ENCODE results near the gene PPM1A.
"Not testable (repeated sequence)": the region's sequence is repeated elsewhere in the genome, so short reads cannot be mapped to it uniquely, and the experiment has no call there.

The PPM1A gene

GRCh38 chr14:60313093-60313492 lies 64.1 kb downstream of the PPM1A start:
- DNase-seq (ENCODE audit: low read depth): no peak
- no peak for TF ChIP-seq CTCF (IDR thresholded peaks at IDR 0.05; ENCODE audit: insufficient read depth, low read depth, low read length, missing control alignments)
- H3K4me3 ChIP-seq (ENCODE audit: low read length): no peak overlapping the region

- no peak for TF ChIP-seq CTCF (IDR thresholded peaks at IDR 0.05; ENCODE audit: insufficient read depth, low read depth, low read length, missing control alignments)
- no peak for DNase-seq (ENCODE audit: low read depth)
- no peak overlapping the region for H3K4me3 ChIP-seq (ENCODE audit: low read length)
These were observed 66.4 kb downstream of the PPM1A start for GRCh38 chr14:60315196-60315990.

GRCh38 chr14:60317609-60318008 lies 68.6 kb downstream of the PPM1A start:
- TF ChIP-seq CTCF (IDR thresholded peaks at IDR 0.05; ENCODE audit: insufficient read depth, low read depth, low read length, missing control alignments): no peak
- H3K4me3 ChIP-seq (ENCODE audit: low read length): no peak overlapping the region
- DNase-seq (ENCODE audit: low read depth): no peak

GRCh38 chr14:60320860-60321259 lies 71.8 kb downstream of the PPM1A start:
- DNase-seq (ENCODE audit: low read depth); H3K4me3 ChIP-seq (ENCODE audit: low read length): not testable (repeated sequence)

GRCh38 chr14:60323199-60323896 lies 74.3 kb downstream of the PPM1A start:
- no peak overlapping the region for H3K4me3 ChIP-seq (ENCODE audit: low read length)
- no peak for DNase-seq (ENCODE audit: low read depth)
- no peak for TF ChIP-seq CTCF (IDR thresholded peaks at IDR 0.05; ENCODE audit: insufficient read depth, low read depth, low read length, missing control alignments)

- no peak overlapping the region for H3K4me3 ChIP-seq (ENCODE audit: low read length)
- DNase-seq (ENCODE audit: low read depth): no peak
- no peak for TF ChIP-seq CTCF (IDR thresholded peaks at IDR 0.05; ENCODE audit: insufficient read depth, low read depth, low read length, missing control alignments)
These were observed 75.8 kb downstream of the PPM1A start for GRCh38 chr14:60324837-60325236.

- no peak for DNase-seq (ENCODE audit: low read depth)
- TF ChIP-seq CTCF (IDR thresholded peaks at IDR 0.05; ENCODE audit: insufficient read depth, low read depth, low read length, missing control alignments): no peak
- no peak overlapping the region for H3K4me3 ChIP-seq (ENCODE audit: low read length)
These were observed 77.3 kb downstream of the PPM1A start for GRCh38 chr14:60326274-60326673.
